ENCODE measurements around the gene TNF.

DNA sequence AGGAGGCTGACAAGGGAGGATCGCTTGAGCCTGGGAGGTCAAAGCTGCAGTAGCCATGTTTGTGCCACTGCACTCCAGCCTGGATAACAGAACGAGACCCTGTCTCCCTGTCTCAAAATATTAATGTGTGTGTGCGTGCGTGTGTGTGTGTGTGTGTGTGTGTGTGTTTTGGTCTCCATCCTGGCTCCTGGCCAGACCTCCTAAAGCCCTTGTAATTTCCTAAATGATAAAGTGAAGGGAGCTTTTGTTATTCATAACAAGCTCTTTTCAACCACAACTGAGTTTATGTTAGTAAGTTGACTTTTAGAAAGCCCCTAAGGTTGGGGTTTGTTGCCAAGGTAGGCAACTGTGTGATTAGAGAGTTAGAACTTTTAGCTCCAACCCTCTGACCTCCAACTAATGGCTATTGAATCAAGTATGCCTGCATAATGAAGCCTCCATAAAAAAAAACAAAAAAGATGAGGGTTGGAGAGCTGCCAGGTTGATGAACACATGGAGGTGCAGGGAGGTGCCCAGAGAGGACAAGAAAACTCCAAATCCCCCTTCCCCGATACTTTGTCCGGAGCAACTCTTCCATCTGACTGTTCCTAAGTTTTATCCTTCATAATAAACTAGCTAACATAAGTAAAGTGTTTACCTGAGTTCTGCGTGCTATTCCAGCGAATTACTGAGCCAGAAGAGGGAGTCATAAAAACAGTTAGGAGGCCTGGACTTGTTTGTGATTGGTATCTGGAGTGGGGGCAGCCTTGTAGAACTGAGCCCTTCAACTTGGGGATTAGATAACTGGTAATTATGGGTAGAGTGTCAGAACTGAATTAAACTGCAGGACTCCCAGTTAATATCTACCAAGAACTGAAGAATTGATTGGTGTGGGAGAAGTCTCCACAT, 34.4 kb downstream of the TNF start:
- TF ChIP-seq, protein P1, sequence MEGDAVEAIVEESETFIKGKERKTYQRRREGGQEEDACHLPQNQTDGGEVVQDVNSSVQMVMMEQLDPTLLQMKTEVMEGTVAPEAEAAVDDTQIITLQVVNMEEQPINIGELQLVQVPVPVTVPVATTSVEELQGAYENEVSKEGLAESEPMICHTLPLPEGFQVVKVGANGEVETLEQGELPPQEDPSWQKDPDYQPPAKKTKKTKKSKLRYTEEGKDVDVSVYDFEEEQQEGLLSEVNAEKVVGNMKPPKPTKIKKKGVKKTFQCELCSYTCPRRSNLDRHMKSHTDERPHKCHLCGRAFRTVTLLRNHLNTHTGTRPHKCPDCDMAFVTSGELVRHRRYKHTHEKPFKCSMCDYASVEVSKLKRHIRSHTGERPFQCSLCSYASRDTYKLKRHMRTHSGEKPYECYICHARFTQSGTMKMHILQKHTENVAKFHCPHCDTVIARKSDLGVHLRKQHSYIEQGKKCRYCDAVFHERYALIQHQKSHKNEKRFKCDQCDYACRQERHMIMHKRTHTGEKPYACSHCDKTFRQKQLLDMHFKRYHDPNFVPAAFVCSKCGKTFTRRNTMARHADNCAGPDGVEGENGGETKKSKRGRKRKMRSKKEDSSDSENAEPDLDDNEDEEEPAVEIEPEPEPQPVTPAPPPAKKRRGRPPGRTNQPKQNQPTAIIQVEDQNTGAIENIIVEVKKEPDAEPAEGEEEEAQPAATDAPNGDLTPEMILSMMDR (optimal IDR thresholded peaks at IDR 0.05 in 1 of 3, IDR thresholded peaks at IDR 0.05 in 1 of 3, conservative IDR thresholded peaks at IDR 0.05 in 1 of 3; ENCODE audit: extremely low read depth in 1 of 3, insufficient read depth in 2 of 3, low read length in 3 of 3): no peak
- TF ChIP-seq EZH2 (IDR thresholded peaks at IDR 0.05; ENCODE audit: low read length): no peak
